IMR-90 (cell line): ENCODE measurements around the gene PRKN. TPM values are rescaled to one million over a fixed set of nuclear protein-coding genes. Genes with fewer than 3 reads are reported as not detected.

Source experiments
- ATAC-seq: fragments of 200-7000 bp; cut with Tn5 transposase; 2 replicates; pipeline ENCODE4 v1.9.1; 2020; ENCODE audit warnings: low read depth, mild to moderate bottlenecking, moderate library complexity
- BruUV-seq: library from RNA; stranded (reverse); fragments of 400-500 nt; replicated peaks from 2 replicates; lab custom pipeline; 2021; lab: Mats Ljungman, UMichigan
- CTCF ChIA-PET: fragments of 300-600 bp; formaldehyde crosslinking; extraction: SDS; loops from one replicate; lab custom pipeline; 2021; ENCODE audit warnings: antibody characterized with exemption; lab: Yijun Ruan, JAX
- POLR2A ChIA-PET: fragments of 300-600 bp; sonication (Branson Sonifier 250); formaldehyde crosslinking; loops from one replicate; lab custom pipeline; 2022; ENCODE audit warnings: antibody characterized with exemption; ENCODE audit not compliant: unreplicated experiment; lab: Charles Lee
- DNase-seq: peaks from one replicate; pipeline ENCODE4 v3.0.0; 2013
- H2AFZ ChIP-seq: replicated peaks from 2 replicates; pipeline ENCODE3; 2013; ENCODE audit warnings: low read length, mild to moderate bottlenecking; ENCODE audit not compliant: poor library complexity
- H2AK5ac ChIP-seq: 2 replicates; pipeline ENCODE4 v1.6.1; 2013; ENCODE audit warnings: low read depth, low read length, inconsistent platforms
- H2AK9ac ChIP-seq: replicated peaks from 2 replicates; pipeline ENCODE3; 2013; ENCODE audit warnings: mild to moderate bottlenecking, low read depth, low read length, moderate library complexity; ENCODE audit not compliant: poor library complexity
- H2BK120ac ChIP-seq: 2 replicates; pipeline ENCODE4 v1.6.1; 2013; ENCODE audit warnings: low read depth, low read length, inconsistent platforms
- H2BK15ac ChIP-seq: 3 replicates; pipeline ENCODE4 v1.6.1; 2013; ENCODE audit warnings: low read depth, low read length, inconsistent platforms
- H2BK20ac ChIP-seq: 2 replicates; pipeline ENCODE4 v1.6.1; 2013; ENCODE audit warnings: low read depth, mild to moderate bottlenecking, inconsistent platforms, low read length, moderate library complexity
- H2BK5ac ChIP-seq: 2 replicates; pipeline ENCODE4 v1.6.1; 2013; ENCODE audit warnings: mild to moderate bottlenecking, low read depth, low read length, inconsistent platforms; ENCODE audit not compliant: poor library complexity, severe bottlenecking
- H3K14ac ChIP-seq: replicated peaks from 2 replicates; pipeline ENCODE4 v1.6.1; 2013; ENCODE audit warnings: low read depth, low read length, inconsistent platforms
- H3K18ac ChIP-seq: 2 replicates; pipeline ENCODE4 v1.6.1; 2013; ENCODE audit warnings: low read depth, low read length, control low read depth
- H3K23ac ChIP-seq: 2 replicates; pipeline ENCODE4 v1.6.1; 2013; ENCODE audit warnings: low read depth, low read length, inconsistent platforms
- H3K27ac ChIP-seq: 2 replicates; pipeline ENCODE4 v1.5.1; 2013; ENCODE audit warnings: mild to moderate bottlenecking, control low read depth, low read length; ENCODE audit not compliant: insufficient read depth
- H3K27me3 ChIP-seq: 2 replicates; pipeline ENCODE4 v1.6.1; 2013; ENCODE audit warnings: low read length; ENCODE audit not compliant: control insufficient read depth, insufficient read depth
- H3K36me3 ChIP-seq: 2 replicates; pipeline ENCODE4 v1.6.1; 2013; ENCODE audit warnings: low read length, mixed read lengths; ENCODE audit not compliant: control insufficient read depth, insufficient read depth
- H3K4ac ChIP-seq: 2 replicates; pipeline ENCODE4 v1.6.1; 2013; ENCODE audit warnings: low read depth, low read length, inconsistent platforms
- H3K4me1 ChIP-seq: 2 replicates; pipeline ENCODE4 v1.6.1; 2013; ENCODE audit warnings: low read length, mixed read lengths; ENCODE audit not compliant: control insufficient read depth, insufficient read depth
- H3K4me2 ChIP-seq: 2 replicates; pipeline ENCODE4 v1.6.1; 2013; ENCODE audit warnings: low read depth, mild to moderate bottlenecking, control low read depth, low read length, moderate library complexity
- H3K4me3 ChIP-seq: 2 replicates; pipeline ENCODE4 v1.5.1; 2013; ENCODE audit warnings: low read depth, mild to moderate bottlenecking, control low read depth, low read length, moderate library complexity; ENCODE audit not compliant: insufficient read depth
- H3K56ac ChIP-seq: 2 replicates; pipeline ENCODE4 v1.6.1; 2013; ENCODE audit warnings: low read length, inconsistent platforms; ENCODE audit not compliant: insufficient read depth; ENCODE audit errors: extremely low read depth
- H3K79me1 ChIP-seq, 2 experiments: 2 replicates each; pipeline ENCODE4 v1.6.1; 2013; ENCODE audit warnings: low read length in 2 of 2, inconsistent platforms in 1 of 2, low read depth in 1 of 2
- H3K9ac ChIP-seq: 2 replicates; pipeline ENCODE4 v1.6.1; 2013; ENCODE audit warnings: low read depth, low read length, control low read depth
- H3K9me1 ChIP-seq: 2 replicates; pipeline ENCODE4 v1.6.1; 2013; ENCODE audit warnings: low read length, inconsistent platforms; ENCODE audit not compliant: insufficient read depth
- H3K9me3 ChIP-seq: 2 replicates; pipeline ENCODE4 v1.6.1; 2013; ENCODE audit warnings: low read length; ENCODE audit not compliant: control insufficient read depth, insufficient read depth
- H4K20me1 ChIP-seq: 2 replicates; pipeline ENCODE4 v1.6.1; 2013; ENCODE audit warnings: low read length, inconsistent platforms; ENCODE audit not compliant: insufficient read depth
- H4K5ac ChIP-seq: 2 replicates; pipeline ENCODE4 v1.6.1; 2013; ENCODE audit warnings: mild to moderate bottlenecking, low read depth, low read length, control low read depth
- H4K8ac ChIP-seq, 2 experiments: 2 replicates each; pipeline ENCODE4 v1.6.1; 2013; ENCODE audit warnings: low read depth in 2 of 2, low read length in 2 of 2, control low read depth in 1 of 2, inconsistent platforms in 1 of 2
- H4K91ac ChIP-seq: 2 replicates; pipeline ENCODE4 v1.6.1; 2013; ENCODE audit warnings: low read depth, low read length, inconsistent platforms; ENCODE audit not compliant: insufficient read depth
- CEBPB ChIP-seq: IDR thresholded peaks from 2 replicates; pipeline ENCODE4 v1.6.1; 2012; ENCODE audit warnings: low read depth, low read length, improper control_type of control experiment
- MAFK ChIP-seq: IDR thresholded peaks from 2 replicates; pipeline ENCODE4 v1.6.1; 2012; ENCODE audit warnings: low read depth, low read length, improper control_type of control experiment
- SMC3 ChIP-seq: fragments of 150-350 bp; IDR thresholded peaks from 2 replicates; pipeline ENCODE4 v1.6.1; 2016; ENCODE audit warnings: low read depth, mild to moderate bottlenecking, antibody characterized with exemption, low read length, moderate library complexity
- WGBS, 2 experiments: methylation state at CpG; one replicate each; pipeline versions ENCODE4 v1.1.5 to v1.1.7; 2013; ENCODE audit warnings: missing lambda C conversion rate in 2 of 2; ENCODE audit not compliant: insufficient read length in 1 of 2; ENCODE audit errors: extremely low coverage in 2 of 2; 5-methylcytosine and 5-hydroxymethylcytosine counted together
- dilution Hi-C: fragments of 300-500 bp; cut with HindIII; formaldehyde crosslinking; loops from one replicate; pipeline ENCODE4 v1.14.3; 2018; ENCODE audit warnings: low sequenced_read_pairs; ENCODE audit not compliant: unreplicated experiment
- in situ Hi-C: fragments of 300-500 bp; cut with MboI; formaldehyde crosslinking; loops from 3 replicates; pipeline ENCODE4 v1.14.3; 2019; ENCODE audit warnings: low sequenced_read_pairs, inconsistent platforms, mixed read lengths
- intact Hi-C: fragments of 100-400 bp; cut with micrococcal nuclease; formaldehyde crosslinking; loops from 2 replicates; pipeline ENCODE4 v1.10.0; 2022
- polyA plus RNA-seq, 3 experiments: library from polyadenylated mRNA; depleted of rRNA; stranded (reverse); fragments of >200 nt; gene quantifications; 2 replicates each; pipeline ENCODE4 v1.2.3, GENCODE V29; 2012; ENCODE audit warnings: low replicate concordance in 1 of 3
- total RNA-seq: library from RNA; depleted of rRNA; stranded (reverse); fragments of >200 nt; gene quantifications from 2 replicates; pipeline ENCODE4 v1.2.3, GENCODE V29; 2012

Gene PRKN
- total and polyA plus RNA-seq, 2 of the 4 experiments (the other 2 are of a cell fraction) = 0.15 to 0.18 TPM

- no peak overlapping the region for H2AK5ac ChIP-seq
- no peak overlapping the region for H3K56ac ChIP-seq
- H4K5ac ChIP-seq = no peak overlapping the region
- H4K91ac ChIP-seq = no peak overlapping the region
- H2BK20ac ChIP-seq = no peak overlapping the region
- ChIA-PET POLR2A (no interaction called here), CTCF (no interaction called here)
- H3K9me1 ChIP-seq = no peaks in the 10 kb centered on the region
- no peak overlapping the region for H3K14ac ChIP-seq
- WGBS, 2 experiments = 80% methylated on average over 1 of the region's 2 CpGs; no CpG with 5 or more reads in 1 of the 2 experiments
- no peak for DNase-seq
- no peaks in the 10 kb centered on the region for H3K4me1 ChIP-seq
- no peak overlapping the region for H3K9ac ChIP-seq
- intact Hi-C loops (no loop called here), in situ Hi-C loops (no loop called here), dilution Hi-C loops (no loop called here)
- no peak overlapping the region for H2BK120ac ChIP-seq
- no peak overlapping the region for H3K4me3 ChIP-seq
- no peaks in the 10 kb centered on the region for H3K79me1 ChIP-seq
- H3K9me3 ChIP-seq = no peaks in the 10 kb centered on the region
- no peak overlapping the region for H2AK9ac ChIP-seq
- no peak for ATAC-seq
- H3K4me2 ChIP-seq = no peak overlapping the region
- H3K27me3 ChIP-seq = no peaks in the 10 kb centered on the region
- H3K4ac ChIP-seq = no peak overlapping the region
- no peak overlapping the region for H3K23ac ChIP-seq
- no peak overlapping the region for H3K18ac ChIP-seq
- no peak overlapping the region for H4K8ac ChIP-seq
- H3K27ac ChIP-seq = no peak overlapping the region
- H2BK15ac ChIP-seq = no peak overlapping the region
- H4K20me1 ChIP-seq = no peaks in the 10 kb centered on the region
- no peak overlapping the region for H2BK5ac ChIP-seq
- H2AFZ ChIP-seq = no peak overlapping the region
- TF ChIP-seq SMC3 (no peak), CEBPB (no peak), MAFK (no peak)
- no peaks in the 10 kb centered on the region for H3K36me3 ChIP-seq
- BruUV-seq = no TSS peak
Observed at GRCh38 chr6:162721404-162721687, 6.2 kb downstream of the PRKN start.
